Measurements from ENCODE around the gene DNAH8.

DNAH8 gene

DNA sequence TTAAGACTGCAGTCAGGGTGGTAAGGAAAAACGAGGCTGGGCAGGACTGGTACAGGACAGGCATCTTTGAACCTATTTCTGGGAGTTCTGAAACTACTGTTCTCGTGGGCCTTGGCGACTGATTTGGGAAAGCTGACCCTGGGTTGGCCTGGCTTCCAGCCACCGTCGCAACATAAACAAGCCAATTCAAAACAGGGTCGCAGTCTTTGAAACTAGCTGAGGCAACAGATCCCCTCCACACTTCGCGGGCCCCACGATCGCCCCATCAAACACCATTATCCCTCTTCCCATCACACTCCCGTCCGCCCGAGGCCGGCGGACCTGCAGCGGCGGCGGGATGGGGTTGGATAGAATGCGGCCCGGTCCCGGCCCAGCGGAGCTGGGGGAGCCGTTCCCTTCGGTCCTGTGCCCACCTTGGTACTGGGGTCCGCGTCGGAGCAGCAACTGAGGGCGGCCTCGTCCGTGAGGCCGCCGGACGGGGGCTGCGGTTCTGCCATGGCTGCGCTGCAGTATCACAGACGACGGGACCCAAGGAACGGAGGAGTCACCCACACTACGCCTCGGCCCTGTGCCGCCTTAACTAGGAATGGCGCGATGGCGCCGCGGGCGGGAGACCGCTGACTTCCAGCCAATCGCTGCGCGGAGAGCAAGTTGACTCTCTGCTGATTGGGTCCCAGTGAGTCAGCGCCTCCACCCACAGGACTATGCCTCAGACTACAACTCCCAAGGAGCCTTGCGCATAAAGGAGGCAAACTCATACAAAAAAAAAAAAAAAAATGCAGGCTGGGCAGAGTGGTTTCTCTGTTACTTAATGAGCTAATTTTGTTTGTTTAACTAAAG, 12.3 kb upstream of the DNAH8 start, which contains the start of gene GLO1:
GLO1 (minus strand) TSS at position 588 of the 840 bp plus-strand sequence; CDS start at position 497, 91 bp downstream.
- peak; percentile 96 for DNase-seq

DNA sequence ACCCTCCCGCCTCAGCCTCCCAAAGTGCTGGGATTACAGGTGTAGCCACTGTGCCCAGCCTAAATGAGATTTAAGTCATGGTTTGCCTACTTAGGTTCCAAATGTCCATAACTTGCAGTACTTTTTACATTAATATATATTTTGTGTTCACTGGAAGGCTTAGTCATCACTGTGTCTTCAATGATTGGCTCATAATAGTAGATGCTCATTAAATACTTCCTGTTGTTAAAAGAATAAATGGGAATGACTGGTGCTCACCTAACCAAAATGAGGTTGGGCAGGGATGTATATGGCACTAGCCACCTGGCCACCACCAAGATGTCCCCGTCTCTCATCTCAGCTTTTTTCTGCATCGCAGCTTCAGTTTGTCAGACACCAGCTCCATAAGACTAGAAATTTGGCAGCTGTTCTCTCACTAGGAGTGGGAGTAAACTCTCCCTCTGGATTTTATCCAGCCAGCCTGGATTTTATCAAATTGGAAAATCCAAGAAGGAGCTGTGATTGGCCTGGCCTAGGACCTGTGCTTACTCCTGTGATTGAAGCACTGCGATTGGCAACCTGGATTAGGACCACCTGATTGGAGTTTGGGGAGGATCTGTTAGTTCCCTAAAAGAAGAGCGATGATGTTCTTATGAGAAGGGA, 11.0 kb upstream of the DNAH8 start:
- DNase-seq, result no peak

DNA sequence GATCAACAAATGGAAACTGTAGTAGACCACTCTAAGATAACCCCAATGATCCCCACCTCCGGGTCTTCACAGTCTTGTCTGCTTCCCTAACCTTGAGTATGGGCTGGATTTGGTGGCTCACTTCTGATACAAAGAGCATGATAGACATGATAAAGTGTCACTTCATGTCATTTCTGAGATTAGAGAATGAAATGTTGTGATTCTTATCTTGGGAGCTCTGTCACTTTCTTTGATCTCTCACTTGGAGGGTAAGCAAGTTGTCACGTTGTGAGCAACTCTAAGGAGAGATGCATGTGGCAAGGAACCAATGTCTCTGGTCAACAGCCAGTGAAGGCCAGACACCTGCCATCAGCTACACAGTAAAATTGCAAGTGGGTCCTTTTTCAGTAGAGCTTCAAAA, 9.2 kb upstream of the DNAH8 start:
- DNase-seq, result no peak

DNA sequence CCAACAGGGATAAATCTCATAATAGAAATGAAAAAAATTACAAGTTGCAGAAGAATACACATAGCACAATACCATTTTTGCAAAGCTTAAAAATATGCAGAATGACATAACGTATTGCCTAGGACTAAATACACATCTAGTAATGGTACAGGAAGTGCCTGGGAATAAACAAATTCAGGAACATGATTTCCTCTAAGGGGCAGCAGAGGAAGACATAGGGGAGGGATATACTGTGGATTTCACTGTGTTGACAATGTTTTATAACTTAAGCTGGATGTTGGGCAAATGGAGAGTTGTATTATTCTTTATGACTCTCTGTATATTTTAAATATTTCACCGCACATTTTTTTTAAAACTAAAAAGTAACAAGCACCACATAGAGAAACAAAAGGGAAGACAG, 6.6 kb upstream of the DNAH8 start:
- no peak for DNase-seq

DNA sequence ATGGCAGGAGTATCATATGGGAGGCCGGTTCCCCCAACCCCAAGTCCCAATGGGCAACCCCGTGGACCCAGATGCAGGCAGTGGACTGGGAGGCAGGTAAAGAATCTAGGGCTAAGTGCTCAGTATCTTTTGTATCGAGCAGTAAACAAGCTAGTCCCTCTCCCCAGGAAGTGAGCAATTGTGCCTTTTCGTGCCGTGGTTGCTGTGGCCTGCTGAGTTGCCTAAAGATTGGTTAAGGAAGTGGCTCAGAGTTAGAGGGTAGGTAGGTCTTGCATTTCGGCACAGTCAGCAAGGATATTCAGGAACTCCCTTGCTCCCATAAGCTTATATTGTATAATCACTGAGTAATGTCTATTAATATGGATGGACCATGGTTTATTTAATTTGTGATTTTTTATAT, 1.3 kb upstream of the DNAH8 start:
- DNase-seq, result no peak

DNA sequence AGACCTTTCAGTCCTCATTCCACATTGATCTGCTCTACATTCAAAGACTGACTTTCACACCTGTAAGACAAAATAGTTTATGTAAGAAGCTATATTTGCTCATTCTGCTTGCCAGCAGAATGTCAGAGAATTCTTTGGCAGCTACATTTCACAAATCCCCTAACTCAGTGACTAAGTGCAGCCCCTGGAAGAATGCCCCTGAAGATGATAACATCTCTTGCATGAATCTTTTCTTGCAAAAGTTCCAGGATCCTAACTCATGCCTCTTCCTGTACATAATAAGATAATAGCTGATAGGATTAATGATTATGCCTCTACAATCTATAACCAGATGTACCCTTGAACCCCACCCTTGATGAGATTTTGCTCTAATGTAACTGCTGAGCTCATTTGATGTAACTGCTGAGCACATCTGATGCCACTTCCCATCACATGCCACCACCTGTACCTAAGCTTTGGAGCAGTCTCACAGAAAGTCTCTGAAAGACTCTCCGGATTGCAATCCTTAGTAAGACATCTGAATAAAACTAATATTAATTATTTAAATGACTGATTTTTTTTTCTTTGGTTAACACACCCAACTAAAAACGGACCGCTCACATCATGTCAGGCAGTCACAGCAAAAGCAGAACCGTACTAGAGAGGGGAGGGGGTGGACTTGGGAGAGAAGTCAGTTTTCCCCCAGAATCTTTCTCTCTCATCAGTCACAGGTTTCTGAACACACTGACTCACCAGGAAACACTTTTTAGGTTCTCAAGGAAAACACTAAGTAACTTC, 684 bp upstream of the DNAH8 start:
- DNase-seq, result no peak

DNA sequence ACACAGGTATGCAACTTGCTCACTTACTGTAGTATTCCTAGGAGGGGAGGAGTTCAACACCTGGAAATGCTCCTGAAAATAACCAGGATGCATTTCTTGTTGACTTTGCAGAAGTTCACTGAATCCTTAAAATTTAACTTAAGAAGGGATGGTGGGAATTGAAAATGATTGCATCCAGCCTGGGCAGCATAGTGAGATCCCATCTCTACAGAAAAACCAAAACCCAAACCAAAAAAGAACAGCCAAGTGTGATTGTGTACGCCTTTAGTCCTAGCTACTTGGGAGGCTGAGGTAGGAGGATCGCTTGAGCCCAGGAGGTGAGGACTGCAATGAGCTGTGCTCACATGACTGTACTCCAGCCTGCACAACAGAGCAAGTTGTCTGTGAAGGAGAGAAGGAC, 1.7 kb downstream of the DNAH8 start:
- no peak for DNase-seq

DNA sequence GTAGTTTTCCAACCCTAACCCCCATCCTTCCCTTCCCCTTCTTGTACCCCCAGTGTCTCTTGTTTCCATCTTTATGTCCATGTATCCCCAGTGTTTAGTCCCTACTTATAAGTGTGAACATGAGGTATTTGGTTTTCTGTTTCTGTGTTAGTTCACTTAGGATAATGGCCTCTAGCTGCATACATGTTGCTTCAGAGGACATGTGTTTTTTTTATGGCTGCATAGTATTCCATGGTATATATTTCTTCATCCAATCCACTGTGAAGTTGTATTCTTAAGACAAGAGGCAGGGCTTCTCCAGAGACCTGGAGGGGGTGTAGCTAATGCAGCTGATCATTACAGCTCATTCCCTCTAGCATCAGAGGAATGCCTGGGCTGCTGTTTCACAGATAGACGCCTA, 4.2 kb downstream of the DNAH8 start:
- DNase-seq, result no peak

DNA sequence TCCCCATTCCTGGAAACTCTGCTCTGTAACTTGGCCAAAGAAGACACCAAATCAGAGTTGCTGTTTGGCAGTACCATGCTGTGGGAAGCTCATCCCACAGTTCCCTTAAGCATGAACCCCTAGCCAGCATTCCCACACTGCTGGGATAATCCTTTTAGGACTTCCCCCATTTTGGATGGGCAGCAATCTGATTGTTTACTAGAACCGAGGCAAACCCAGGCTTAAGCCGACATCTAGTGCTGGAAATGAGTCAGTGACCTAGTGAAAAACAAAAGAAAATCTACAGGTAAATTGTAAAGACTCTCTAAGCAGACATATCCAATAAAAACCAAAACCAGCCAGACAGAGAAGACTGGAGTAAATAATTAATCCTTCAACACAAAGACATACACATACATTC, 5.2 kb downstream of the DNAH8 start:
- DNase-seq, result no peak

DNA sequence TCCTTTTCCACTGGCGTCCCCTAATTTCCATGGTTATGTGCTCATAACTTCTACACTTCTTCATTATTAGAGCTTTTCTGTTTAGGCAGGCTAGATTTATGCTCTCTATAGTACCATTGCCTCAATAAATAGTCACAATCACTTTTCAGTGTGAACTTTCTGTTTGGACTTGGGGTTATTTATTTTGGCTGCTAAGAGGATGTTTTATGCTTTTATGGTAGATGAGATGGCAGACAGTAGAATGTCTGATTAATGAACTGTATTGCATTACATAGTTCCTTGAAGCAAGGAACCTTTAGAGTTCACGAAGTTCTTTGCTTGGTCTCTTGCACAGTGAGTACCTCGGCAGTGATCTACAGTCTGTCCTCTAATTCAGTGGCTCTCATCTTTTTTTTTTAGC, 6.9 kb downstream of the DNAH8 start:
- DNase-seq, result no peak

DNA sequence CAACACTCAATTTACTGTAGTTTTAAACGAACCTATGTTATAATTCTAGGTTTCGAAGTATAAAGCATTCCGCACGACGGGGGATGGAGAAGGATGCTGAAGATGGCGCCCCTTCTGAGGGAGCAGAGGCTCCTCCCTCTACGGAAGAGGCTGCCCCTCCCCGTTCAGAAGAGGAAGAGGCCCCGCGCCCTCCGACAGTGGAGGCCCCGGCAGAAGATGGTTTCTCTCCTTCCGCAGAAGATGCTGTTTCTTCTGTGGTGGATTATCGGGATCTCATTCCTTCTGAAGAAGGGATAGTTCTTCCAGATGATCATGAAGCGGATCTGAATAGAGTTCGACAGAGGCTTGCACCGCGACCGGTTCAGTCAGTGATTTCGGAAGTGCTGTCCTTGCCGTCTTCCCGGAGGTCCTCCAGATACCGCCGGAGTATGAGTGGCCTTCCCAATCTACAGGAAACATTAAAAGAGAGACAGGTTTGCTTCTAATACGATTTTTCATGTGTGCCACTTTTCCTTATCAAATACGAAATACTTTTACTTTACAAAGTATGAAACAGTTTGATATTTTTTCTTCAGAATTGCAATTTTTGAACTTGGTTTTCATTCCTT, 7.7 kb downstream of the DNAH8 start:
- no peak for DNase-seq

DNA sequence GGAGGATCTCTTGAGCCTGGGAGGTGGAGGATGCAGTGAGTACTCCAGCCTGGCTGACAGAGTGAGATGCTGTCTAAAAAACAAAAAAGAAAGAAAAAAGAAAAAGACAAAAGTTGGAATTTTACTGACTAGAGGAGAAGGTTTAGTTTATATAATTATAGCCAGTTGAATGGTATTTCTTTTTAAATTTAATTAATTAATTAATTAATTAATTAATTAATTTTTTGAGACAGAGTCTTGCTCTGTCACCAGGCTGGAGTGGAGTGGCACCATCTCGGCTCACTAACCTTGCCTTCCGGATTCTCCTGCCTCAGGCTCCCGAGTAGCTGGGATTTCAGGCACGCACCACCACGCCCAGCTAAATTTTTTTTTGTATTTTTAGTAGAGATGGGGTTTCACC, 8.7 kb downstream of the DNAH8 start:
- DNase-seq, result no peak

DNA sequence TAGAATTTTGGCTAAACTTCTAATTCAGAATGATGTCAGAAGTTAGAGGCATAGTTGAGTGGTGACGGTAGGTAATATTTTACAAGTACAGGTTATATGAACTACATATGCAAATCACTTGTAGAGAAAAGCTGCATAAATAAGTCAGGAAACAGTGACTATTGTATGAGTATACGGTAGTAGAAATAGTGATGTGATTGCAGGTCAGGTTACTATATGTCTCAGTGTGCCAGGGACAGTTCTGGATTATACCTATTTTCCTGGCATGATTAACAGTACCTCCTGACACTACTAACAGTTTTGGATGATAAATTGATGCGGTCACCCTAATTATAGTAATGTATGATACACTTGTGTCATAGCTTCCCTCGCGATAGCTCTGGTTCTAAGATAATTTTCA, 9.2 kb downstream of the DNAH8 start:
- no peak for DNase-seq

DNA sequence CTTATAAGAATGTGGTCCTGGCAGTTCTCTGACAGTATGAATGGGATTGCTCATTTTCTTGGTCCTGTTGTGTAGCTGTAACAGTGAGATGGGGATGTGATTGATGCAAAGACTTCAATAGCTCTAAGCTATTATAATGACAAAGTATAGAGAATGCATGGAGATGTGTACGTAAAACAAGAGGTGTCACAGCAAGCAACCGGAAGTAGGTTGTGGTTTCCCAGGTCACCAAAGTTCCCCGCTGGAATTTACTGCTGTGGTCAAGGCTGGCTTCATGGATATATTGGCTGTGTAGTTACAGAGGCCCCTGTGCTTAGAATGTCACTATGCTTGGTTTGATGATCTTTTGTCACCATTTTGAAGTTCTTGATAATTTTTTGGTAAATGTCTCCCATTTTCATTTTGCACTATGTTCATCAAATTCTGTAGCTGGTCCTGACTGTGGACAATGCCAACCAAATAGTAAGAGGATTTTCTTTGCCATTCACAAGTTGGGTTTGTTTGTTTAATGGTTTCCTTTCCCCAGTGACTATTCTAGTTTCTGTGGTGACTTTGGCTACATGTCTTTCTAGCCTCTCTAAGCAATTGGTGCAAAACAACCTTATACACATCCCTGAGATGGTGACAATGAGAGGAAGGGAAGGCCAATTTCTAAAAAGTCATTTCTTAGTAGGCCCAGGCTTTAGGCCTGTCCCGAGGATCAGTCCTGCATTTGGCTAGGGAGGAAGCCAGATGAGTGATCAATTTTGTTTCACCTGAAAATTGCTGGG, 10.5 kb downstream of the DNAH8 start:
- no peak for DNase-seq

DNA sequence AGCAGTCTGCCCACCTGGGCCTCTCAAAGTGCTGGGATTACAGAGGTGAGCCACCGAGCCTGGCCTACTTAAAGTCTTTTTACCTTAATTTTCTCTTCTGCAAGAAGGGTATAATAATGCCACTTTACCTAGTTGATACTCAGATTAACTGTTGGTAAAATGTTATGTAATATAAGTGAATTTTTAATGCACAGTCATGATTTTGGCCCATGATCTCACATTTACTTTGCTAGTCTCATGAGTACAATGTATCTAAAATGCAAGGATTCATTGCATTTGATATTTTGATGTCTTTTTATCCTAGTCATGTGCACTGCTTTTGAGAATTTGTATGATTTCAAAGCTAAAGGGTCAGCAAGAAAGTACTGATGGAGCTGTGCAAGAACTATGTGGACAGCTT, 13.1 kb downstream of the DNAH8 start:
- no peak for DNase-seq

DNA sequence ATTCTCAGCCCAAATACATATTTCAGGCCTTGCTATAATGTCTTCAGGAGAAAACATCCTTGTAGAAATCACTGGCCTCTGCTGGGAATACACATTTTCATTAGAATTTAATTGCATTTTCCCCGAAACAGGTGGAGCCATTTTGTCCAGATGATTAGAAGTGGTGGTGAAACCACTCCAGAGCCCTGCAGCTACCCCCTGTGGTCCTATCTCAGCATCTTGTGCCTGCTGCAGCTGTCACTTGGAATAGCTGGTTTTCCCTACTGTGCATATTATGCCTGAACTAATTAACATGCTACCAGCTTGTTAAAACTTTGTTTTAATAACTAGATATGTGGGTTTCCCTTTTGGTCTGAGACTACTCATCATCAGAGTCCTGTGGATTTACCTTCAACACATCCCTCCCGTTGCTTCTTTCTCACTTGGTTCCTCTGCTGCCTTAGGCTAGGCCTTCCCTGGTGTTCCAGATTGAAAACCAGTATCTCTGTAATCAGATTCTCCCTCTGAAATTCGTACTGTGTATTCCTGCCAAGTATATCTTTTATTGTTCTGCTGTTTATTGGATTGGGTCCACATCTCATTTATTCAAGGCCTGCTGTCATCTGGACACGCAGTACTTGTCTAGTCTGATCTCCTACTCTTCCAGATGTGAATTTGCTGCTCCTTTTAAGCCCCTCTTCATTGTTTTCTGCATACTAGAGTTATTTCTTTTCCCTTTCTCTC, 15.2 kb downstream of the DNAH8 start:
- no peak for DNase-seq

DNA sequence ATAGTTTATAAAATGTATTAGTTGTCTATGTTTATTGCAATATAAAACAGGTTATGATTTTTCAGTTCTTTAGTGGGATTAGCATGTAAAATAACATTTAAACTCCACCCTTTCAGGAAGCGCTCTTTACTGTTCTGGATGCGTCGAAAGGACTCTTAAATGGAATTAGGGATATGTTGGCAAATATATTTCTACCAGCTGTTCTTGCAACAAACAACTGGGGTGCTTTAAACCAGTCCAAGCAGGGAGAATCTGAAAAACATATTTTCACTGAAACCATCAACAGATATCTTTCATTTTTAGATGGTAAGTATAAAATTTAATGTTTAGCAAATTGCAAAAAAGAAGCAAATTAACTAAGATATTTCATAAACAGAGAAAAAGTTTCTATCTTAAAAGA, 21.8 kb downstream of the DNAH8 start:
- DNase-seq, result no peak

DNA sequence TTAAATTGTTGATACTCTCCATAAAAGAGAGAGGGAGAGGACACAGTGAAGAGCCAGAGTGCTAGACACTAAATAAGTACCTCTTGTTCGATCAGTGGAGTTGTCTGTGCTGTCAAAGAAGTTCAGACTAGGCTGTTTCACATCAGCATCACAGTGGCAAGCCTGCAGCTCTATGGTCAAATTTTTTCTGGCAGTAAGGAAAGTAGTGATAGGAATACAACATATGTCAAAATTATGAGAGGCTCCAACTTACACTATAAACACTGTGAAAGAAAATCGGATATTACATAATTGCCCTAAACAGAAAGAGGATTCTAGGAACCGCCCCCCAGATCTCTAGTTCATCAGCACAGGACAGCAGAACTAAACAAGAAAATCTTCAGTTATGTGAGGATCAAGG, 23.1 kb downstream of the DNAH8 start:
- no peak for DNase-seq

DNA sequence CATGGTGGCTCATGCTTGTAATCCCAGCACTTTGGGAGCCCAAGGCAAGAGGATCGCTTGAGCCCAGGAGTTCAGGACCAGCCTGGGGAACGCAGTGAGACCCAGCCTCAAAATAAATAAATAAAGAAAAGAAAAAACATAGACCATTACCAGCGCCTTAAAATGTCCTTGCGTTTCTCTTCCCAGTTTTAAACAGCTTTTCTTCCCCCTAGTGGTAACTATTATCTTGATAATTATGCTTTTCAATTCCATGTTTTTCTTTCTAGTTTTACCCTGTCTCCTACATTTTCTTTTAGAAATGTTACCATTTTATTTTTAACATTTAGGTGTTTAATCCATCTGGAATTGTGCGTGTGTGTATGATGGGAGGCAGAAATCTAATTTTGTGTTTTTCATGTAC, 24.4 kb downstream of the DNAH8 start:
- no peak for DNase-seq

DNA sequence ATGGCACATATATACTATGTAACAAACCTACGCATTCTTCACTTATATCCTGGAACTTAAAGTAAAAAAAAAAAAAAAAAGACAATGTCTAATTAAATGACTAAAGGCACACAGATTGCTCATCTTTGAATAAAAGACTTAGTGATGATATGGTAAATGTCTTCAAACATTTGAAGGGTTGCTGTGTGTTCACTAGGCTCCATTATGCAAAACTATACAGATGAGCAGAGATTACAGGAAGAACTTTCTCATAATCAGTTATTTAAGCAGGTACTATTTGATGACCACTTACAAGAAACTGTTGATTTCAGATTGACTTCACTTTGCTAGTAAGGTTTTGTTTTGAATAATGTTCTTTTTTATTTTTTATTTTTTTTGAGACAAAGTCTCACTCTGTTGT, 34.4 kb downstream of the DNAH8 start:
- DNase-seq, result no peak

DNA sequence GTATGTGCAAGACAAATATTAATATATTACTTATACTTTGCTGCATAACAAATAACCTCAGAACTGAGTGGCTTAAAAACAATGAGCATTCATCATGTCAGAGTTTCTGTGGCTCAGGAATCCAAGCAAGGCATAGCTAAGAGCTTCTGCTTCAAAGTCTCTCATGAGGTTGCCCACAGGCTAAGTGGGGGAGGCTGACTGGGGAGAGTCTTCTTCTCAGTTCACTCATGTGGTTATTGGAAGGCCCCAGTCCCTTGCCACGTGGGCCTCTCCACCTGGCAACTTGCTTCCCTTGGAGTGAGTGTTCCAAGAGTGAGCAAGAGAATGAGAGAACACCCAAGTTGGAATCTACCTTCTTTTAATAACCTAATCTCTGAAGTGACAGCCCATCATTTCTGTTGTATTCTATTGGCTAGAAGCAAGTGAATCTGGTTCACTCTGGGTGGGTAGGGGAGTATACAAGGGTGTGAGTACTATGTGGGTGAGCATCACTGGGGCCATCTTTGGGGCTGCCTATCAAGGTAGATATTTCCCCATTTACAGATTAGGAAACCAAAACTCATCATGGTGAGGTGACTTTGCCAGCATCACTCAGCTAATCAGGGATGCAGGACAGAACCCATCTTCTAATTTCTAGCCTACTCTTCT, 36.0 kb downstream of the DNAH8 start:
- DNase-seq, result no peak
